PC-3 (cell line): Measurements from ENCODE around the gene ACVR1B. TPM values are rescaled to one million over a fixed set of nuclear protein-coding genes. Genes with fewer than 3 reads are reported as not detected.

Source experiments
- ATAC-seq: fragments of 200-7000 bp; cut with Tn5 transposase; 2 replicates; pipeline ENCODE4 v1.9.1; 2020; ENCODE audit warnings: mild to moderate bottlenecking, moderate library complexity
- BruUV-seq: library from RNA; stranded (reverse); fragments of 400-500 nt; replicated peaks from 2 replicates; lab custom pipeline; 2021; lab: Mats Ljungman, UMichigan
- CTCF ChIA-PET: fragments of 300-600 bp; sonication (Branson Sonifier 250); formaldehyde crosslinking; loops from one replicate; lab custom pipeline; 2022; ENCODE audit warnings: antibody characterized with exemption; lab: Charles Lee
- POLR2A ChIA-PET: fragments of 300-600 bp; sonication (Branson Sonifier 250); formaldehyde crosslinking; loops from one replicate; lab custom pipeline; 2022; ENCODE audit warnings: antibody characterized with exemption; ENCODE audit not compliant: unreplicated experiment; lab: Charles Lee
- DNase-seq: peaks from one replicate; pipeline ENCODE4 v3.0.0-alpha.2; 2015
- H2AFZ ChIP-seq: fragments of 300-600 bp; sonication (generic); 2 replicates; pipeline ENCODE4 v1.6.0; 2016; ENCODE audit warnings: antibody characterized with exemption, low read length
- H3F3A ChIP-seq: fragments of 300-600 bp; sonication (generic); one replicate; pipeline ENCODE4 v1.6.0; 2017; ENCODE audit warnings: antibody characterized with exemption, low read length, control low read depth, mild to moderate bottlenecking; ENCODE audit not compliant: unreplicated experiment
- H3K27ac ChIP-seq: fragments of 300-600 bp; sonication (generic); 2 replicates; pipeline ENCODE4 v1.5.1; 2016; ENCODE audit warnings: mild to moderate bottlenecking, low read length
- H3K27me3 ChIP-seq: fragments of 300-600 bp; sonication (generic); 2 replicates; pipeline ENCODE4 v1.6.1; 2016; ENCODE audit warnings: low read length, mixed read lengths
- H3K36me3 ChIP-seq: fragments of 300-600 bp; sonication (generic); 2 replicates; pipeline ENCODE4 v1.6.1; 2016; ENCODE audit warnings: low read depth, mixed run types, low read length, mixed read lengths
- H3K4me1 ChIP-seq: fragments of 300-600 bp; sonication (generic); 2 replicates; pipeline ENCODE4 v1.5.1; 2016; ENCODE audit warnings: low read length; ENCODE audit not compliant: insufficient read depth
- H3K4me2 ChIP-seq: fragments of 300-600 bp; sonication (generic); 2 replicates; pipeline ENCODE4 v1.6.0; 2016; ENCODE audit warnings: low read length
- H3K4me3 ChIP-seq: fragments of 300-600 bp; sonication (generic); 2 replicates; pipeline ENCODE4 v1.5.1; 2016; ENCODE audit warnings: mild to moderate bottlenecking, low read length, mixed read lengths
- H3K79me2 ChIP-seq: fragments of 300-600 bp; sonication (generic); 2 replicates; pipeline ENCODE4 v1.6.1; 2017; ENCODE audit warnings: low read length, mixed read lengths
- H3K9ac ChIP-seq: fragments of 300-600 bp; sonication (generic); 2 replicates; pipeline ENCODE4 v1.6.0; 2016; ENCODE audit warnings: mild to moderate bottlenecking, low read length
- H3K9me2 ChIP-seq: fragments of 300-600 bp; sonication (generic); replicated peaks from 2 replicates; pipeline ENCODE4 v1.6.1; 2016; ENCODE audit warnings: mixed run types, low read length, mixed read lengths
- H3K9me3 ChIP-seq: fragments of 300-600 bp; sonication (generic); 2 replicates; pipeline ENCODE4 v1.6.1; 2016; ENCODE audit warnings: low read length, mixed read lengths
- H4K20me1 ChIP-seq: fragments of 300-600 bp; sonication (generic); 2 replicates; pipeline ENCODE4 v1.6.1; 2016; ENCODE audit warnings: low read length, mixed read lengths
- EZH2 ChIP-seq: fragments of 300-600 bp; sonication (generic); IDR thresholded peaks from one replicate; pipeline ENCODE4 v1.6.1; 2017; ENCODE audit warnings: antibody characterized with exemption, mild to moderate bottlenecking, low read length; ENCODE audit not compliant: unreplicated experiment
- EZH2phosphoT487 ChIP-seq: fragments of 300-600 bp; sonication (generic); IDR thresholded peaks from 2 replicates; pipeline ENCODE4 v1.6.1; 2018; ENCODE audit warnings: mild to moderate bottlenecking, antibody characterized with exemption, low read length, borderline replicate concordance
- intact Hi-C: fragments of 100-400 bp; cut with micrococcal nuclease; formaldehyde crosslinking; loops from 2 replicates; pipeline ENCODE4 v1.9.0; 2023
- total RNA-seq: library from RNA; depleted of rRNA; stranded (reverse); fragments of >200 nt; gene quantifications from 2 replicates; pipeline ENCODE4 v1.2.3, GENCODE V29; 2014
- TF ChIP-seq, protein P1 (sequence below): fragments of 300-600 bp; sonication (generic); conservative IDR thresholded peaks from 2 replicates; pipeline ENCODE4 v1.5.1; 2017; ENCODE audit warnings: antibody characterized with exemption, low read depth, mild to moderate bottlenecking, low read length

ACVR1B gene
- total RNA-seq, 1 experiment from 2014 or later = 9.8 TPM

DNA sequence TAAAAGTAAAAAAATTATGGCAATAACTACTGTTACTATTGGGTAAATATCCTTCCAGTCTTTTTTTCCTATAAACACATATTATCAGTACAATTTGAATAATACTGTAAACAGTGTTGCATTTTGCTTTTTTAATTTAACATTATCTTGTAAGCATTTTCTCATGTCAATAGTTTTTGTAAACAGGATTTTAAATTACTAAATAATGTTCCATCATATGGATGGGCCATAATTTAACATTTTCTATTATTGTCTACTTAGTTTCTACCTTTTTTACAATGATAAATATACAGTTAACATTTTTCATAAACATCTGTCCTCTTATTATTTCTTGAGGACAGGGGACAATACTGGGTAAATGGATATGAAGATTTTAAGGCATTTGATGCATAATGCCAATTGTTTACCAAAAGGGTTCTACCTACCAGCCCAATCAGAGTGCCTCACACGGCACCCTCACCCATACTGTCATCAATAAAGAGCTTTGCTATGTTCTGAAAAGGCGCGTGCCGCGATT is 759 bp upstream of the ACVR1B start:
- ATAC-seq = no peak; the same call in 1 of the 2 replicates
- peaks cover 35% of the 10 kb centered on the region for H3K4me1 ChIP-seq
- no peaks in the 10 kb centered on the region for H3K9me3 ChIP-seq
- H3K4me3 ChIP-seq = peak overlapping the region; percentile 70
- DNase-seq = no peak
- peak overlapping the region; percentile 88 for H2AFZ ChIP-seq
- peaks cover 40% of the 10 kb centered on the region for H3K79me2 ChIP-seq
- H3K9me2 ChIP-seq = no peaks in the 10 kb centered on the region
- no peaks in the 10 kb centered on the region for H4K20me1 ChIP-seq
- TF ChIP-seq, protein P1, sequence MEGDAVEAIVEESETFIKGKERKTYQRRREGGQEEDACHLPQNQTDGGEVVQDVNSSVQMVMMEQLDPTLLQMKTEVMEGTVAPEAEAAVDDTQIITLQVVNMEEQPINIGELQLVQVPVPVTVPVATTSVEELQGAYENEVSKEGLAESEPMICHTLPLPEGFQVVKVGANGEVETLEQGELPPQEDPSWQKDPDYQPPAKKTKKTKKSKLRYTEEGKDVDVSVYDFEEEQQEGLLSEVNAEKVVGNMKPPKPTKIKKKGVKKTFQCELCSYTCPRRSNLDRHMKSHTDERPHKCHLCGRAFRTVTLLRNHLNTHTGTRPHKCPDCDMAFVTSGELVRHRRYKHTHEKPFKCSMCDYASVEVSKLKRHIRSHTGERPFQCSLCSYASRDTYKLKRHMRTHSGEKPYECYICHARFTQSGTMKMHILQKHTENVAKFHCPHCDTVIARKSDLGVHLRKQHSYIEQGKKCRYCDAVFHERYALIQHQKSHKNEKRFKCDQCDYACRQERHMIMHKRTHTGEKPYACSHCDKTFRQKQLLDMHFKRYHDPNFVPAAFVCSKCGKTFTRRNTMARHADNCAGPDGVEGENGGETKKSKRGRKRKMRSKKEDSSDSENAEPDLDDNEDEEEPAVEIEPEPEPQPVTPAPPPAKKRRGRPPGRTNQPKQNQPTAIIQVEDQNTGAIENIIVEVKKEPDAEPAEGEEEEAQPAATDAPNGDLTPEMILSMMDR = no peak
- TF ChIP-seq EZH2 (no peak), EZH2phosphoT487 (no peak)
- no peaks in the 10 kb centered on the region for H3K36me3 ChIP-seq
- BruUV-seq = no TSS peak
- intact Hi-C loops = no loop called here
- peak overlapping the region; percentile 87 for H3K4me2 ChIP-seq
- no peaks in the 10 kb centered on the region for H3K27me3 ChIP-seq
- H3F3A ChIP-seq = no peaks in the 10 kb centered on the region
- H3K27ac ChIP-seq = no peak overlapping the region
- peak overlapping the region; percentile 17; the same call in 1 of the 2 replicates for H3K9ac ChIP-seq
- ChIA-PET POLR2A (interaction anchor here (0.6 kb wide), 1 partner anchor 43 kb away, joined by 3 read pairs; no protein-coding TSS in a partner anchor), CTCF (no interaction called here)

DNA sequence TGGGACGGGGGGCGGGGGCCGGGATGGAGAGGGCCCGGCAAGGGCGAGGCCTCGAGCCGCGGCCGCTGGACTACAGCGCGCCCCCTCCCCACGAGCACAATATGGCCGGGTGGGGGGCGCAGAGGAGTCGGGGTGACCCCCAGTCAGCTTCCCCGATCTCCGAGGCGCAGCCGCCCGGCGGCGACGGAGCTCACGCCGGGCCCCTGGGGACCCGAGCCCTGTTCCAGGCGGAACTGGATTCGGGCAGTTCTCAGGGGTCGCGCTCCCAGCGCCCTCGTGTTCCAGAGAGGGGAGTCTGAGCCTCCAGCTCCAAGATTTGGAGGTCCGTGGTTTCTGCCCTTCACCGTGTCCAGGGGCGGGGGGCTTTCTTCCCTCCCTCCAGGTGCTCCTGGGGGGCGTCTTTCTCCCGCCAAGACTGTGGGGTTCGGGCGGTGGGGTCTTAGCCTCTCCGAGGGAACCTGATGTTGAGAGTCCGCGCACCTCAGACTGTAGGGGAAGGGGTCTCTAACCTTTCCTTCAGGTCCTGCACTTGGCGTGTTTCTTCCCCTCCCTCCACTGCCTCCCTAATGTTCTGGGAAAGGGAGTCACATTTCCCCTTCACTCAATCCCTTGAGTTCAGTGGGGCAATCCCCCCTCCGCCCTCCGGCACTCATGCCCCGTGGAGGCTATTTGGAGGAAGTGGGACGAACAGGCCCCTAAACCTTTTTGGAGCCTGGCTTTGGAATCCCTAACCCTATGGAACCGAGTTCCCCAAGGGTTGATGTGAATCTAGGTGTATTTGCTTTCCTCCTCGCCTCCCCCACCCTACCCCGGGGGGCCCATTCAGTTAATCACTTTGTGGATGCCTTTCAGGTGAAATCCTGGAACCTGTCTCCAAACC is 584 bp downstream of the ACVR1B start:
- Histone ChIP-seq H2AFZ (peak overlapping the region; percentile 82), H3K79me2 (peaks cover 51% of the 10 kb centered on the region), H3K27me3 (no peaks in the 10 kb centered on the region), H3K4me1 (peaks cover 35% of the 10 kb centered on the region), H3F3A (no peaks in the 10 kb centered on the region), H3K27ac (no peak overlapping the region), H3K9me3 (no peaks in the 10 kb centered on the region), H3K4me3 (peak overlapping the region; percentile 98), H4K20me1 (no peaks in the 10 kb centered on the region), H3K36me3 (no peaks in the 10 kb centered on the region), H3K9me2 (no peaks in the 10 kb centered on the region), H3K4me2 (peak overlapping the region; percentile 98), H3K9ac (peak overlapping the region; percentile 91)
- TF ChIP-seq, protein P1 = no peak
- ChIA-PET POLR2A (no interaction called here), CTCF (no interaction called here)
- peak; percentile 11 for DNase-seq
- ATAC-seq = peak; percentile 7; the same call in 1 of the 2 replicates
- no TSS peak for BruUV-seq
- intact Hi-C loops = no loop called here

DNA sequence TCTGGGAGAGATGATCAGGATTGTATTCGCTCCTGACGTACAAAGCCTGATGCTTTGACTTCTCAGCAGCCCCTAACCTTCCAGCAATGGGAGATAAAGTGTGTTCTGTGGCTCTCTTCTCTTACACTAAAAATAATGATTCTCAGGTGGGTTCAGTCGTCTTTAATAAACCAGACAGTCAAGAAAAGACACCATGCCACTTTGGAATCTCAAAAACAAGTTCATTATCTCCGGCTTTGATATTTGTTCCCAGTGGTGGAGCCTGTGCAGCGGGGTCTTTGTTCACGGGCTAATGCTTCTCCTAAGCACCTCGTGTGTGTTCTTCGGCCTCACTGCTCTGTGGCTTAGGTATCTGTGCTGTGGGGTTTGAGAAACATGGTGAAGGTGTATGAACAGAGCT is 1.6 kb downstream of the ACVR1B start:
- no peak for DNase-seq
- H4K20me1 ChIP-seq = no peaks in the 10 kb centered on the region
- POLR2A ChIA-PET = no interaction called here
- H3K27ac ChIP-seq = no peak overlapping the region
- H3K4me1 ChIP-seq = peaks cover 35% of the 10 kb centered on the region
- H3K9me2 ChIP-seq = no peaks in the 10 kb centered on the region
- TSS peak; percentile 33 for BruUV-seq
- peak overlapping the region; percentile 98 for H3K4me3 ChIP-seq
- H3K27me3 ChIP-seq = no peaks in the 10 kb centered on the region
- no peak overlapping the region for H2AFZ ChIP-seq
- H3K9ac ChIP-seq = no peak overlapping the region
- H3K79me2 ChIP-seq = peaks cover 57% of the 10 kb centered on the region
- TF ChIP-seq, protein P1 = no peak
- TF ChIP-seq EZH2 = no peak
- TF ChIP-seq EZH2phosphoT487 = no peak
- H3F3A ChIP-seq = no peaks in the 10 kb centered on the region
- no peaks in the 10 kb centered on the region for H3K36me3 ChIP-seq
- H3K4me2 ChIP-seq = peak overlapping the region; percentile 98
- CTCF ChIA-PET = no interaction called here
- H3K9me3 ChIP-seq = no peaks in the 10 kb centered on the region
- no peak for ATAC-seq
- intact Hi-C loops = no loop called here
